ENCODE measurements around the gene DGCR2.
"Not testable (repeated sequence)": the region's sequence is repeated elsewhere in the genome, so short reads cannot be mapped to it uniquely, and the experiment has no call there.

The DGCR2 gene

DNA sequence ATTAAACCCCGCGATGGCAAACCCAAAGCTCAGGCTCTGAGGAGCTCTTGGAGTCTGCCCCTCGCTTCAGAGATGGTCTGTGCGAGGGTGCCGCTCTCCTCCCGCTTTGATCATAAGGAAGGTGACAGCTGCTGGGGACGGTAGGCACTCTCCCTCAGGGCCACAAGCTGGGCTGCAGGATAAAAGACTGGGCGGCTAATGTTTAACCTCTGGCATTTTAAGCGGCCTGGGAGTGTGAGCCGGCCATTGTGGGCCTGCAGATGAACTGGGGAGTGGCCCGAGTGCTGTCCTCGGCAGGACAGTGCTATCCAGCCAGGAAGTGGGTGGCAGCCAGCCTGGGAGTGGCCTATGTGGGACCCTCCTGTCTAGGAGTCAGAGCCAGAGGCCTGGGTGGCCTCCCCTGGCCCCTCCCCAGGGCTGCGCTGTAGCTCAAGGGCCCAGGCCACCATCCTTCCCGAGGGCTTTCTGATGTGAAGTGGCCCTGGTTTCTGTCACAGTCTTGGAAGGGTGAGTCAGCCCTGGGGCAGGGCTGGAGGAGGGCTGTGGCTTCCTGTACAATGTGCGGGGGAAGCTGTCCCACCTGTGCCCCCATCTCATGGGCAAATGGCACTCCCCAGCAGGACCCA is 127.4 kb downstream of the DGCR2 start:
- no peak for DNase-seq

- no peak for DNase-seq
These were observed 128.2 kb downstream of the DGCR2 start for GRCh38 chr22:18994056-18994455.

GRCh38 chr22:18992543-18993198 is 129.5 kb downstream of the DGCR2 start:
- no peak for DNase-seq

GRCh38 chr22:18991821-18992442 is 130.3 kb downstream of the DGCR2 start:
- DNase-seq, result no peak

- no peak for DNase-seq
These were observed 131.1 kb downstream of the DGCR2 start for GRCh38 chr22:18991138-18991432.

DNA sequence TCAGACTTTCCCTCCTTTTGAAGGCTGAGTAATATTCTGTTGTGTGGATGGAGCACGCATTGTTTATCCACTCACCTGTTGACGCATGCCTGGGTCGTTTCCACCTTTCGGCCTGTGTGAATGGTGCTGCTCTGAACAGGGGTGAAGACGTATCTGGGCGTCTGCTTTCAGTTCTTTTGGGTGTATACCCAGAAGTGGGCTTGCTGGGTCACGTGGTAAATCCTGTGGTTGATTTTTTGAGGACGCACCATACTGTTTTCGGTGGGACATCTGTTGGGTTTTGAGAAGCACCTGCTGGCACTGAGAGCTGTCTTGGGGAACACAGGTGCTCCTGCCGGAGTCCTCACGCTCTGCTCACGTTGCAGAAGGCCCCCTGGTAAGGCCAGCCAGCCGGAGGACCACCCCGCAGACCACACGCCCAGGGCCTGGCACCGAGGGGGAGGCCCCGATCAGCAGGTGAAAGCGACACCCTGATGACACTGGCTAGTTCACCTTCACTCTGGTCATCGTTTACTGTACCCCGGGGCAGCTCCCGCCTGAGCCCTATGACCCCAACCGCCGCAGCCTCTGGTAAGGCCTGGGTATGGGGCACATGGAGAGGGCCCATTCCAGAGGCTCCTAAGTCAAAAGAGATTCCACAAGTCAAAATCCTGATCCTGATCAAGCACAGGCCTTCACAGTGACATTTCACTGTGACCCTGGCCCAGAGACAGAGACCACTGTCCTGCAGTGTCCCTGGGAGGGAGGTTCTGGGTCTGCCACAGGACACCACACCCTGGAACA is 131.7 kb downstream of the DGCR2 start:
- DNase-seq, result no peak

DNA sequence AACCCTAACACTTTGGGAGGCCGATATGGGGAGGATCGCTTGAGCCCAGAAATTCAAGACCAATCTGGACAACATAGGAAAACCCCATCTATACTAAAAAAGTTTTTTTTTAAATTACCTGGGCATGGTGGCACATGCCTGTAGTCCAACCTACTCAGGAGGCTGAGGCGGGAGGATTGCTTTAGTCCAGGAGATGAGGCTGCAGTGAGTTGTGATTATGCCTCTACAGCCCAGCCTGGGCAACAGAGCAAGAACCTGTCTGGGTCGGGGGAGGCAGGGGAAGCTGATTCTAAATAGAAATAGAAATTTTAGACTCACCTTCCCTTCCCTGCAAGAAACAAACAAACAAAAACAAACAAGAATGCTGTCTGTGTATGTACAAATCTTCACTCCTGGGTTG is 133.3 kb downstream of the DGCR2 start:
- DNase-seq, result no peak

GRCh38 chr22:18987765-18988164 is 134.4 kb downstream of the DGCR2 start:
- DNase-seq, result no peak

DNA sequence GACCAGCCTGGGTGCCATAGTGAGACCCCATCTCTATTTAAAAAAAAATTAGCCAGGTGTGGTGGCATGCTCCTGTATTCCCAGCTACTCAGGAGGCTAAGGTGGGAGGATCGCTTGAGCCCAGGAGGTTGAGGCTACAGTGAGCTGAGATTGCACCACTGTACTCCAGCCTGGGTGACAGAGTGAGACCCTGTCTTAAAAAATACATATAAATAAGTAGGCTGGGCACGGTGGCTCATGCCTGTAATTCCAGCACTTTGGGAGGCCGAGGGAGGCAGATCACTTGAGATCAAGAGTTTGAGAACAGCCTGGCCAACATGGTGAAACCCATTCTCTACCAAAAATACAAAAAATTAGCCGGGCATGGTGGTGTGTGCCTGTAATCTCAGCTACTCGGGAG is 135.1 kb downstream of the DGCR2 start:
- not testable (repeated sequence) for DNase-seq
